ENCODE results near the gene SHC2. TPM values are rescaled to one million over a fixed set of nuclear protein-coding genes. Genes with fewer than 3 reads are reported as not detected.
"Not testable (repeated sequence)": the region's sequence is repeated elsewhere in the genome, so short reads cannot be mapped to it uniquely, and the experiment has no call there.

SHC2 gene
- total and polyA plus RNA-seq, 8 donors, result 16.0 to 34.5 (median 20.2) TPM

DNA sequence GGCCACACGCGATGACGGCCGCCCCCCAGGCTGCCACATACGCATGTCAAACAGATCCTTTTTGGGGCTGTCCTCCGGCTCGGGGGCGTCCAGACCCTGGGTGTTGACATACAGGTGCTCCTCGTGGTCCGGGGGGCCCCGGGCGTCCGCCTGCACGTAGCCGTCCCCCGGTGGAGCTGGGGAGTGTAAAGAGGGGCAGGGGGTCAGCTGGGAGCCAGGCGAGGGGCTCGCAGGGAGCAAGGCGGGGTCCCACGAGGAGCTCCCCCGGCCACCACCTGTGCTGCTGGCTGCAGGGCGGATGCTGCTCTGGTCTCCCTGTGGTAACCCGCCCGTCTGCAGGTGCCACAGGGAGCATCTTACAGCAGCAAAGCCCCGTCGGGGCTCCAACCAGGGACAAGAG, 35.8 kb downstream of the SHC2 start:
- ATAC-seq (no peak), DNase-seq (peak in 1 of 4 donors; percentile 74)
- no peak overlapping the region for H3K27ac ChIP-seq
- H3K4me1 ChIP-seq, result peaks cover 0 to 2% of the 10 kb centered on the region in 2 donors
- H3K9me3 ChIP-seq, result no peaks in the 10 kb centered on the region
- TF ChIP-seq, protein P1, sequence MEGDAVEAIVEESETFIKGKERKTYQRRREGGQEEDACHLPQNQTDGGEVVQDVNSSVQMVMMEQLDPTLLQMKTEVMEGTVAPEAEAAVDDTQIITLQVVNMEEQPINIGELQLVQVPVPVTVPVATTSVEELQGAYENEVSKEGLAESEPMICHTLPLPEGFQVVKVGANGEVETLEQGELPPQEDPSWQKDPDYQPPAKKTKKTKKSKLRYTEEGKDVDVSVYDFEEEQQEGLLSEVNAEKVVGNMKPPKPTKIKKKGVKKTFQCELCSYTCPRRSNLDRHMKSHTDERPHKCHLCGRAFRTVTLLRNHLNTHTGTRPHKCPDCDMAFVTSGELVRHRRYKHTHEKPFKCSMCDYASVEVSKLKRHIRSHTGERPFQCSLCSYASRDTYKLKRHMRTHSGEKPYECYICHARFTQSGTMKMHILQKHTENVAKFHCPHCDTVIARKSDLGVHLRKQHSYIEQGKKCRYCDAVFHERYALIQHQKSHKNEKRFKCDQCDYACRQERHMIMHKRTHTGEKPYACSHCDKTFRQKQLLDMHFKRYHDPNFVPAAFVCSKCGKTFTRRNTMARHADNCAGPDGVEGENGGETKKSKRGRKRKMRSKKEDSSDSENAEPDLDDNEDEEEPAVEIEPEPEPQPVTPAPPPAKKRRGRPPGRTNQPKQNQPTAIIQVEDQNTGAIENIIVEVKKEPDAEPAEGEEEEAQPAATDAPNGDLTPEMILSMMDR (IDR thresholded peaks at IDR 0.05), result no peak
- no peaks in the 10 kb centered on the region for H3K36me3 ChIP-seq
- intact Hi-C loops (cut with DNase I), result no loop called here
- H3K27me3 ChIP-seq, result no peaks in the 10 kb centered on the region
- no peak overlapping the region for H3K4me3 ChIP-seq

DNA sequence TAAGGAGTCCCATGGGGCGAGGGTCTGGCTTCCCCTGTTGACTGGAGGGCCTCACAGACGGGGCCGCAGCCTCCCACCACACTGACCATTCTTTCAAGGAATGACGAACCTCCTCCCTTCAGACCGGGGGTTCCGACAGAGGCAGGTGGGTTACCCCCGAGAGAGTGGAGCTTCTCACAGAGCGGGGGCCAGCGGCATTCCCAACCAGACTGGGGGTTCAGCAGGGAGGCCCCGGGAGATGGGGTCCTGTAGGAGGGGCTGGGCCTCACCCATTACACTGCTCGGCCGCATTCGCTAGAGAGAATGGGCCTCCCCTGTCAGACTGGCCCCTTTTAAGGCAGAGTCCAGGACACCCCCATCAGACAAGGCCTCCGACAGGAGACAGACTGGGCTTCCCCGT, 36.3 kb downstream of the SHC2 start:
- ATAC-seq (no peak), DNase-seq (peak in 1 of 4 donors; percentile 45)
- intact Hi-C loops (cut with DNase I), result no loop called here
- Histone ChIP-seq H3K4me1 (peaks cover 0 to 2% of the 10 kb centered on the region in 2 donors), H3K27ac (no peak overlapping the region), H3K4me3 (no peak overlapping the region), H3K9me3 (no peaks in the 10 kb centered on the region), H3K27me3 (no peaks in the 10 kb centered on the region), H3K36me3 (no peaks in the 10 kb centered on the region)
- TF ChIP-seq, protein P1 (IDR thresholded peaks at IDR 0.05), result no peak

DNA sequence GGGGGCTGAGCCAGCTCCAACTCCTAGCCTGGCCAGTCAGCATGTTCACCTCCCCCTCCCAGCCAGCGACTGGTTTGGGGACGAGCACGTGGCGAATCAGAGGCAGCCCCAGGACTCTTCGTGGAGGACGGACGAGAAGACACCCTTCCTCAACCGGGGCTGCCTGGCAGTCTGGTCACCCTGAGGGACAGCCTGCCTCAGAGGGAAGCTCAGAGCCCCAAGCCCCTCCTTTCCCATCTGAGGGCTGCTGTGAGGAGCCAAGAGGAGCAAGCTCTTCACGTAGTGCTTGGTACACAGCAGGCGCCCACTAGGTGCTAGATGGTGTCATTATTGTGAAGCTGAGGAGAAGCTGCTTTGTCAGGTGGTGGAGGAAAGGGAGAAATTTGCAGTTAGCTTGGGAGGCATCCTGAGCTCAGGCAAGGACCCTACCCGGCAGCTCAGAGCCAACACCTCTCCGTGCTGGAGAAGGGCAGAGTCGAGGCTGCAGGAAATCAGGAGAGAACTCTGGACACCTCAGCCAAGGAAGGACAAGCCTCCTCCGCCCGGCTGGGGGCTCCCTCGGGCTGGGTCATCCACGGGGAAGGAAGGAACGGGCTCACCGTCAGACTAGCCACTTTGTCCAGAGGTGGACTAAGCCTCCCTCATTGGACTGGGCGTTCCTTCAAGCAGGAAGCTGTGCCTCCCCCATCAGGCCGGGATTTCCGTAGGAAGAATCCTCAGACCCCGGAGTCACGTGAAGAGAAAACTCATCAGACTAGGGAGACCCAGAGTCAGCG, 37.0 kb downstream of the SHC2 start:
- no peaks in the 10 kb centered on the region for H3K27me3 ChIP-seq
- DNase-seq (peak in 1 of 4 donors; percentile 55), ATAC-seq (no peak)
- no peaks in the 10 kb centered on the region for H3K9me3 ChIP-seq
- peaks cover 0 to 2% of the 10 kb centered on the region in 2 donors for H3K4me1 ChIP-seq
- no peak overlapping the region for H3K27ac ChIP-seq
- H3K36me3 ChIP-seq, result no peaks in the 10 kb centered on the region
- intact Hi-C loops (cut with DNase I), result no loop called here
- H3K4me3 ChIP-seq, result no peak overlapping the region
- TF ChIP-seq, protein P1 (IDR thresholded peaks at IDR 0.05), result no peak

DNA sequence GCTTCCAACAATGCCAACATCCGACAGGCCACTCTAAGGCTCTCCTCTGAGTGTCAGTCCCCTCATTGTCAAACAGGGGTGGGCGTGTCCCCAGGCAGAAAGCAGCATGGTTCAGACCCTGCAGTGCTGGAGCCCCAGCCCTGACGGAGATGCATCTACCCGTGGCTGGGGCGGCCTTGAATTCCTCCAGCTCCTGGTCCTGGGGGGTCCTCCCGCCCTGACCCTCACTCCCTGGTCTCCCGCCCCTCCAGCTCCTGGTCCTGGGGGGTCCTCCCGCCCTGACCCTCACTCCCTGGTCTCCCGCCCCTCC, 38.0 kb downstream of the SHC2 start:
- H3K9me3 ChIP-seq; H3K27ac ChIP-seq; H3K27me3 ChIP-seq; H3K36me3 ChIP-seq; H3K4me1 ChIP-seq; intact Hi-C loops (cut with DNase I); ATAC-seq; H3K4me3 ChIP-seq: not testable (repeated sequence)
- peak in 1 of 4 donors; percentile 53 for DNase-seq

DNA sequence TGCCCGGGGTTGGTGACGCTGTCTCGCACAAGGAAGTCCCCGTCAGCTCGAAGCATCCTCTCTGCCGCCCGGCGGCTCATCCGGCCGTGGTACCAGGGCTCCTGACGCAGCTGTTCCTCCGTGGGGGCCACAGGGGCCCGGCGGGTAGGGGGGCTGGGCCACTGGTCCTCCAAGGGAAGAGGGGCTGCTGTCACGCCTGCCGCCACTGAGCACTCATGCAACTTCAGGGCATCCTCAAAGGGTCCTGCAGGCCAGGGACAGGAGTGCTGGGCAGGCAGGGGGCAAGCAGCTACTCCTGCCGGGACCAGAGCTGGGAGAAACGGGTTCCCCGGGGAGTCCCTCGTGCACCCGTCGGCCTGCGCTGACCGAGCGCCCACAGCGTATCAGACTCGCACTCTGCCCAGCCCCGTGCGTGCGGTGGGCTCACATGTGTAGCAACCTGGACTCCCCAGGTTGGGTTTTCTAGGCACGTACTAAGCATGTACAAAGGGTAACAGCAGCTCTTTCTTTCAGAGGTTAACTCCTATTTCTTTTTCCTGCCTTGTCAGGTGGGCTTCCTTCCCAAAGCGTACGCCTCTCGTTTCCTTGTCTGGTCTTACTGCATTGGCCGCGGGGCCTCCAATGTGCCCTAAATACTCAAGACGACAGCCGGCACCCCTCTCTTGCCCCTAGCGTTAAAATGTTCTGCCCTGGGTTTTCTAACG, 38.5 kb downstream of the SHC2 start:
- ATAC-seq, result no peak

More for the DNA sequence above, 38.5 kb downstream of the SHC2 start:
- H3K4me3 ChIP-seq, result no peak overlapping the region
- H3K4me1 ChIP-seq, result peaks cover 0 to 2% of the 10 kb centered on the region in 2 donors
- no peaks in the 10 kb centered on the region for H3K36me3 ChIP-seq
- intact Hi-C loops (cut with DNase I), result no loop called here
- H3K27me3 ChIP-seq, result no peaks in the 10 kb centered on the region
- TF ChIP-seq, protein P1 (IDR thresholded peaks at IDR 0.05), result no peak
- H3K9me3 ChIP-seq, result no peaks in the 10 kb centered on the region
- peak in 1 of 4 donors; percentile 72 for DNase-seq
- no peak overlapping the region for H3K27ac ChIP-seq
